Right lobe of liver (tissue), 6 donors: ENCODE data around the gene SAP130. TPM values are rescaled to one million over a fixed set of nuclear protein-coding genes. Genes with fewer than 3 reads are reported as not detected.

Experiments
- ATAC-seq, 4 donors: fragments of 200-7000 bp; cut with Tn5 transposase; one replicate each; pipeline ENCODE4 v1.9.1; 2020; ENCODE audit warnings: mild to moderate bottlenecking in 4 of 4, moderate library complexity in 4 of 4
- DNase-seq, 3 donors: peaks; one replicate each; pipeline ENCODE4 v3.0.0-alpha.2; 2020
- H3K27ac ChIP-seq, 3 donors: fragments of 200-600 bp; one replicate each; pipeline ENCODE4 v1.8.0; 2022
- H3K27me3 ChIP-seq, 2 donors: fragments of 200-600 bp; one replicate each; pipeline ENCODE4 v1.8.0; 2022
- H3K36me3 ChIP-seq, 4 donors: fragments of 200-600 bp; sonication (generic) in 1 of 4; one replicate each; pipeline versions ENCODE4 v1.5.1 to v1.8.0; 2017 to 2022; ENCODE audit warnings: control low read depth in 1 of 4
- H3K4me1 ChIP-seq, 4 donors: fragments of 200-600 bp; sonication (generic) in 1 of 4; one replicate each; pipeline versions ENCODE4 v1.5.1 to v1.8.0; 2017 to 2022; ENCODE audit warnings: control low read depth in 1 of 4
- H3K4me3 ChIP-seq, 3 donors: fragments of 200-600 bp; one replicate each; pipeline ENCODE4 v1.8.0; 2022
- H3K9me3 ChIP-seq, 4 donors: fragments of 200-600 bp; sonication (generic) in 1 of 4; one replicate each; pipeline versions ENCODE4 v1.5.1 to v1.8.0; 2017 to 2022; ENCODE audit warnings: control low read depth in 1 of 4
- POLR2A ChIP-seq: fragments of 450-650 bp; IDR thresholded peaks from one replicate; pipeline ENCODE4 v1.6.1; 2017; ENCODE audit warnings: antibody characterized with exemption, mild to moderate bottlenecking
- WGBS: methylation state at CpG from one replicate; pipeline ENCODE4 v1.1.6; 2018; ENCODE audit warnings: low coverage, low lambda C conversion rate; ENCODE audit not compliant: insufficient coverage; ENCODE audit errors: missing lambda C conversion rate; 5-methylcytosine and 5-hydroxymethylcytosine counted together
- intact Hi-C, 2 donors: fragments of 100-400 bp; cut with DNase I; formaldehyde crosslinking; loops; one replicate each; pipeline versions ENCODE4 v1.11.2 to v1.14.1; 2022
- total RNA-seq, 6 experiments: library from RNA; depleted of rRNA in 2 of 6; stranded (reverse); fragments of >200 nt in 2 of 6; fragmentation: NEBNext Ultra II Directional in 3 of 6; extraction: Animal tissue kit (Norgen Biotek cat#: 25700) in 3 of 6; gene quantifications; one replicate each; pipeline versions ENCODE4 v1.1.0 to v1.2.4, GENCODE V29; 2016 to 2023
- TF ChIP-seq, protein P1 (sequence below), 4 donors: fragments of 200-600 bp in 3 of 4; fragments of 450-650 bp in 1 of 4; IDR thresholded peaks; one replicate each; pipeline versions ENCODE4 v1.5.1 to v1.8.0; 2016 to 2022; ENCODE audit warnings: antibody characterized with exemption in 4 of 4, mild to moderate bottlenecking in 2 of 4
- donor health status: DM: no; HTN: yes; CAD: no.
- donor health status: DM: no; HTN: no; CAD: no.
- donor health status: DM: no; HTN: no; CAD: no.
- donor health status: DM: no; HTN: yes; CAD: no.
- donor health status: DM: no; HTN: yes; CAD: no.

Gene SAP130
- total RNA-seq, 6 experiments from 2014 or later = 5.0 to 11.5 (median 9.1) TPM

DNA sequence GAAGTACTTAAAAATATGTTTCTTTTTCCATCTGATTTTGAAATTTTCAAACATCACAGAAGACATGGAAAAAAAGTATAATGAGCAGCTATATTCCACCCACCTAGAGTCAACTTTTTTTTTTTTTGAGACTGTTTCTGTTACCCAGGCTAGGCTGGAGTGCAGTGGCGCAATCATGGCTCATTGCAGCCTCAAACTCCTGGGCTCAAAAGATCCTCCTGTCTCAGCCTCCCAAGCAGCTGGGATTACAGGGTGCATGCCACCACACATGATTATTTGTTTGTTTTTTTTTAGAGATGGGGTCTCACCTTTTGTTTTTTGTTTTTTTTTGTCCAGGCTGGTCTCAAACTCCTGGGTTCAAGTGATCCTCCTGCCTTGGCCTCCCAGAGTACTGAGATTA is 36.5 kb upstream of the SAP130 start:
- no peaks in the 10 kb centered on the region for H3K36me3 ChIP-seq
- TF ChIP-seq, protein P1, sequence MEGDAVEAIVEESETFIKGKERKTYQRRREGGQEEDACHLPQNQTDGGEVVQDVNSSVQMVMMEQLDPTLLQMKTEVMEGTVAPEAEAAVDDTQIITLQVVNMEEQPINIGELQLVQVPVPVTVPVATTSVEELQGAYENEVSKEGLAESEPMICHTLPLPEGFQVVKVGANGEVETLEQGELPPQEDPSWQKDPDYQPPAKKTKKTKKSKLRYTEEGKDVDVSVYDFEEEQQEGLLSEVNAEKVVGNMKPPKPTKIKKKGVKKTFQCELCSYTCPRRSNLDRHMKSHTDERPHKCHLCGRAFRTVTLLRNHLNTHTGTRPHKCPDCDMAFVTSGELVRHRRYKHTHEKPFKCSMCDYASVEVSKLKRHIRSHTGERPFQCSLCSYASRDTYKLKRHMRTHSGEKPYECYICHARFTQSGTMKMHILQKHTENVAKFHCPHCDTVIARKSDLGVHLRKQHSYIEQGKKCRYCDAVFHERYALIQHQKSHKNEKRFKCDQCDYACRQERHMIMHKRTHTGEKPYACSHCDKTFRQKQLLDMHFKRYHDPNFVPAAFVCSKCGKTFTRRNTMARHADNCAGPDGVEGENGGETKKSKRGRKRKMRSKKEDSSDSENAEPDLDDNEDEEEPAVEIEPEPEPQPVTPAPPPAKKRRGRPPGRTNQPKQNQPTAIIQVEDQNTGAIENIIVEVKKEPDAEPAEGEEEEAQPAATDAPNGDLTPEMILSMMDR (IDR thresholded peaks at IDR 0.05) = no peak
- H3K27me3 ChIP-seq = no peaks in the 10 kb centered on the region
- no peak overlapping the region for H3K4me3 ChIP-seq
- no peak overlapping the region for H3K27ac ChIP-seq
- intact Hi-C loops = no loop called here
- no peaks in the 10 kb centered on the region for H3K4me1 ChIP-seq
- H3K9me3 ChIP-seq = no peaks in the 10 kb centered on the region
- no peak for ATAC-seq
- no peak for DNase-seq
- WGBS = 100% methylated on average over 1 of the region's 1 CpG

DNA sequence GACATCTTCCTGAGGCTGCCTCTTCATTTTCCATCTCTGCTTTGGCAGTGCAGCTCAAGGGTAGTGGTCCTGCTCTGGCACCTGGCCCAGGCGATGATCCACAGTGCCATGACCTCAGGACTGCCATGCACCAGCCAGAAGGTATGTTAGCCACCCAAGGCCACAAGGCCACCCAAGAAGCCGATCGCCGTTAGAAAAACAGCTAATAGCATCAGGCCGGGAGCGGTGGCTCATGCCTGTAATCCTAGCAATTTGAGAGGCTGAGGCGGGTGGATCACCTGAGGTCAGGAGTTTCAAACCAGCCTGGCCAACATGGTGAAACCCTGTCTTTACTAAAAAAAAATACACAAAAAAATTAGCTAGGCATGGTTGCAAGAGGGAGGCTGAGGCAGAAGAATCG is 34.7 kb upstream of the SAP130 start:
- no peaks in the 10 kb centered on the region for H3K36me3 ChIP-seq
- 61% methylated on average over 7 of the region's 8 CpGs for WGBS
- intact Hi-C loops = no loop called here
- no peak for ATAC-seq
- TF ChIP-seq, protein P1 (IDR thresholded peaks at IDR 0.05) = no peak
- TF ChIP-seq POLR2A = no peak
- no peak overlapping the region for H3K27ac ChIP-seq
- no peaks in the 10 kb centered on the region for H3K27me3 ChIP-seq
- H3K9me3 ChIP-seq = no peaks in the 10 kb centered on the region
- no peak for DNase-seq
- H3K4me3 ChIP-seq = no peak overlapping the region
- no peaks in the 10 kb centered on the region for H3K4me1 ChIP-seq

DNA sequence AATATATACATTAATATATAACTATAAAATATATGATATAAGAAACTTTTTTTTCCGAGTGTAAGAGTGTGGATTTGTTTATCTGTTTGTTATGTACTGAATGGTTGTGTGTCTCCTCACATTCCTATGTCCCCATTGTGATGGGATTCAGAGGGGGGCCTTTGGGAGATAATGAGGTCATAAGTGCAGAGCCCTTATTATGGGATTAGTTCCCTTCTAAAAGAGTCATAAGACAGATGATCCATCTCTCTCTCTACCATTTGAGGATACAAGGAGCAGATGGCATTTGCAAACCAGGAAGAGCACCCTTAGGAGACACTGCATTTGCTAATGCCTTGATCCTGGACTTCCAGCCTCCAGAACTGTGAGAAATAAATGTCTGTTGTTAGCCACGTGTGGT is 30.3 kb upstream of the SAP130 start:
- intact Hi-C loops = no loop called here
- TF ChIP-seq POLR2A = no peak
- TF ChIP-seq, protein P1 (IDR thresholded peaks at IDR 0.05) = no peak
- ATAC-seq (no peak), DNase-seq (no peak)
- Histone ChIP-seq H3K27ac (no peak overlapping the region), H3K36me3 (no peaks in the 10 kb centered on the region), H3K27me3 (no peaks in the 10 kb centered on the region), H3K4me1 (no peaks in the 10 kb centered on the region), H3K4me3 (no peak overlapping the region), H3K9me3 (no peaks in the 10 kb centered on the region)
- 0% methylated on average over 1 of the region's 2 CpGs for WGBS

DNA sequence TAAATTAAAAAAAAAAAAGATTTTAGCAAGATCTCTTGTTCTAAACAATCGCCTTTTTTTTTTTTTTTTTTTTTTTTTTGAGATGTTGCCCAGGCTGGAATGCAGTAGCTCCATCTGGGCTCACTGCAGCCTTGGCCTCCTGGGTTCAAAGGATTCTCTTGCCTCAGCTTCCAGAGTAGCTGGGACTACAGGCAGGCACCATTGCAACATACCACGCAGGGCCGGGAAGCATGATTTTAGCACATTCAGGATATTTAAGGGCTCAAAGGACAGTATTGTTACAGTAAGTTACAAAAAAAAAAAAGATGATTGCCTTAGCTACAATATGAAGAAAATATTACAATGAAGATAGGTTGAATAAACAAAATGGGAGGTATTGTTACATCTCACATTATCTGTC is 29.5 kb upstream of the SAP130 start:
- H3K36me3 ChIP-seq = no peaks in the 10 kb centered on the region
- 53% methylated on average over 2 of the region's 3 CpGs for WGBS
- TF ChIP-seq, protein P1 (IDR thresholded peaks at IDR 0.05) = no peak
- no peak for TF ChIP-seq POLR2A
- H3K9me3 ChIP-seq = no peaks in the 10 kb centered on the region
- intact Hi-C loops = no loop called here
- H3K4me1 ChIP-seq = no peaks in the 10 kb centered on the region
- H3K27me3 ChIP-seq = no peaks in the 10 kb centered on the region
- DNase-seq (no peak), ATAC-seq (no peak)
- no peak overlapping the region for H3K27ac ChIP-seq
- H3K4me3 ChIP-seq = no peak overlapping the region
